Activated CD4-positive, CD25-positive, alpha-beta regulatory T cell (primary cell): ENCODE measurements around the gene RNF19B.

Source experiments
- DNase-seq, 4 experiments: peaks; one replicate each; lab custom pipeline; 2025; lab: John Stamatoyannopoulos, UW

RNF19B gene

DNA sequence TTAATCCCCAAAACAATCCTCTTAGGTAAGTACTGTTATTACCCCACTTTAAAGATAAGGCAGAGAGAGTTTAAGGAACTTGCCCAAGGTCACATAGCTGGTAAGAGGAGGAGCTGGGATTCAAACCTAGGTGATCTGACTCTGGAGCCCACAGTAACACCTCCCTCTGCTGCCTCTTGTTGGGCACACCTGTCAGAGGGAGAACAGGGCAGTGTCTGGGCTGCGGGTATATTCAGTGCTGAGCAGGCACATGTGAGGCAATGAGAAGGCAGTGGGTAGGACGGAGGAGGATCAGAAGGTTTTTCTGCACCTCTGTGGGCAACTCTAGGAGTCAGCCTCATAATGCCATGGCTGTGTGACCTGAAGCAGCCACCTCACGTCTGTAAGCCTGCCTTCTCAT, 76.5 kb downstream of the RNF19B start:
- DNase-seq = no peak

DNA sequence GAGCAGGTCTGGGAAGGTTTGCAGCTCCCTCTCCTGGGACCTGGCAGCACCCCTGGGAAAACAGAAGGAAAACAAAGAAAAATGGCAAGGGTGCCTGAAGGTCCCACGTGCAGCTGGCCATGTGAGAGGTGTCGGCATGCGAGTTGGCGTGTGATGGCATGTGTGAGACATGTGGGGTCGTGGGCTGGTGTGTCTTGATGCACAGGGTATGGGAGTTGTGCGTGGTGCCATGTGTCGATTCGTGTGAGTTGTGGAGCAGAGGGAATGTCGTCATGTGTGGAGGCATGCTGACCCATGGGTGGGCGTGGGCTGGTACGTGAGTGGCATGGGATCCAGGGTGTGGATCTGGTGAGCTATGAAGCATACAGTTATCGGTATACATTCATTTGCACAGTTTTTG, 77.0 kb downstream of the RNF19B start:
- no peak for DNase-seq

DNA sequence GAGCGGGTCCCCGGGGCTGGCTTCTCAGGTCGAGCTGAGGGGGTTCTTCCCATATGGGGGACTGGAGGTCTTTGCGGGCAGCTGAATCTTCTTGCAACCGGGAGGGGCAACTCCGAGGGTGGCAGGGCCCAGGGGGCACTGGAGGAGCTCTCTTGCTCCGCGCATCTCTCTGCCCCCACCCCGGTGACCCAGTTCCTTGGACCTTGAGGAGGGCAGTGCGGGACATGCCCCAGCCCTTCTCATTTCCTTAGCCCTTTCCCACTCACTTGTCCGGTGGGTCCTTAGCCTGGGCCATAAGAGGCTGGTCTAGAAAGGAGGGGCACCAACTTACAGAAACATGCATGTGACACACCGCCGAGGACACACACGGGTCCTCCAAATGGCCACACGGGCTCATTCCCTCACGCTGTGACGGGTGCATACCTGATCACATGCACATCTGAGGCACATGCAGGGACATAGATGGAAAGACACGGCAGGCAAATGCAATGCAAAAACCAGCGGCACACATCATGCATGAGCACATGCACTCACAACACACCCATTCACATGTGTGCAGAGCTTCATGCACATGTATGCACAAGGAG, 77.7 kb downstream of the RNF19B start:
- DNase-seq = no peak
